ENCODE results near the gene LRFN5. TPM values are rescaled to one million over a fixed set of nuclear protein-coding genes. Genes with fewer than 3 reads are reported as not detected.
"Not testable (repeated sequence)": the region's sequence is repeated elsewhere in the genome, so short reads cannot be mapped to it uniquely, and the experiment has no call there.

LRFN5 gene
- total RNA-seq, 1 experiment from 2014 or later = not detected

- H3K9me3 ChIP-seq (ENCODE audit: control insufficient read depth in 1 of 2, insufficient read depth in 1 of 2, low read depth in 1 of 2, low read length in 2 of 2) = no peaks in the 10 kb centered on the region
- RAD21 ChIA-PET (ENCODE audit: low non-redundant PET in 1 of 2, low total read pairs in 2 of 2, uncharacterized antibody in 2 of 2, unreplicated experiment in 2 of 2) = no interaction called here
- H4K20me1 ChIP-seq (ENCODE audit: insufficient read depth) = no peaks in the 10 kb centered on the region
- ATAC-seq (no peak), DNase-seq (ENCODE audit: low read depth, low spot score) (no peak)
- H3K9me2 ChIP-seq (ENCODE audit: insufficient read depth) = no peaks in the 10 kb centered on the region
- CTCF ChIA-PET = no interaction called here
- H3K36me3 ChIP-seq (ENCODE audit: control insufficient read depth in 1 of 2, insufficient read depth in 2 of 2, low read length in 2 of 2) = no peaks in the 10 kb centered on the region
- TF ChIP-seq JUND (IDR thresholded peaks at IDR 0.05) = no peak
- TF ChIP-seq CBX3 (IDR thresholded peaks at IDR 0.05; ENCODE audit: low read depth) = no peak
- H3K9ac ChIP-seq (ENCODE audit: low read length) = no peak overlapping the region
- no peak overlapping the region for H3K27ac ChIP-seq (ENCODE audit: low read depth, low read length)
- no peaks in the 10 kb centered on the region for H3K27me3 ChIP-seq (ENCODE audit: insufficient read depth, low read length)
- BruUV-seq (replicated peaks) = no TSS peak
- intact Hi-C loops (cut with micrococcal nuclease) = no loop called here
- H2AFZ ChIP-seq (ENCODE audit: low read depth, low read length, poor library complexity, severe bottlenecking) = no peak overlapping the region
- no peak overlapping the region for H3K4me3 ChIP-seq (replicated peaks in 1 of 2; ENCODE audit: low read depth in 1 of 2, low read length in 2 of 2)
- POLR2A ChIA-PET = no interaction called here
- no peaks in the 10 kb centered on the region for H3K4me1 ChIP-seq (ENCODE audit: control insufficient read depth in 1 of 2, insufficient read depth in 2 of 2, low read length in 2 of 2)
- H3K4me2 ChIP-seq (ENCODE audit: low read length) = no peak overlapping the region
- no peaks in the 10 kb centered on the region for H3K79me2 ChIP-seq (ENCODE audit: insufficient read depth, low read length)
Measured at GRCh38 chr14:41666301-41666700, 59.6 kb downstream of the LRFN5 start.

- DNase-seq (ENCODE audit: low read depth, low spot score) (no peak), ATAC-seq (no peak)
- CTCF ChIA-PET = no interaction called here
Measured at GRCh38 chr14:41668356-41668755, 61.7 kb downstream of the LRFN5 start.

DNA sequence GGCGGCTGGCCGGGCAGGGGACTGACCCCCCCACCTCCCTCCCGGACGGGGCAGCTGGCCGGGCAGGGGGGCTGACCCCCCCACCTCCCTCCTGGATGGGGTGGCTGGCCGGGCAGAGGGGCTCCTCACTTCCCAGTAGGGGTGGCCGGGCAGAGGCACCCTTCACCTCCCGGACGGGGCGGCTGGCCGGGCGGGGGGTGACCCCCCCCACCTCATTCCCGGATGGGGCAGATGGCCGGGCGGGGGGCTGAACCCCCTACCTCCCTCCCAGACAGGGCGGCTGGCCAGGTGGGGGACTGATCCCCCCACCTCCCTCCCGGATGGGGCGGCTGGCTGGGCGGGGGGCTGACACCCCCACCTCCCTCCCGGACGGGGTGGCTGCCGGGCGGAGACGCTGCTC is 66.9 kb downstream of the LRFN5 start:
- CTCF ChIA-PET, ATAC-seq, POLR2A ChIA-PET: not testable (repeated sequence)

More at GRCh38 chr14:41668356-41668755, 61.7 kb downstream of the LRFN5 start:
- intact Hi-C loops (cut with micrococcal nuclease) = no loop called here
- no peaks in the 10 kb centered on the region for H3K4me1 ChIP-seq (ENCODE audit: control insufficient read depth in 1 of 2, insufficient read depth in 2 of 2, low read length in 2 of 2)
- no peak overlapping the region for H3K9ac ChIP-seq (ENCODE audit: low read length)
- no peaks in the 10 kb centered on the region for H3K27me3 ChIP-seq (ENCODE audit: insufficient read depth, low read length)
- no peak overlapping the region for H3K4me3 ChIP-seq (replicated peaks in 1 of 2; ENCODE audit: low read depth in 1 of 2, low read length in 2 of 2)
- H3K79me2 ChIP-seq (ENCODE audit: insufficient read depth, low read length) = no peaks in the 10 kb centered on the region
- no peaks in the 10 kb centered on the region for H4K20me1 ChIP-seq (ENCODE audit: insufficient read depth)
- POLR2A ChIA-PET = no interaction called here
- RAD21 ChIA-PET (ENCODE audit: low non-redundant PET in 1 of 2, low total read pairs in 2 of 2, uncharacterized antibody in 2 of 2, unreplicated experiment in 2 of 2) = no interaction called here
- no peak overlapping the region for H3K27ac ChIP-seq (ENCODE audit: low read depth, low read length)
- no peak for TF ChIP-seq SIN3A (IDR thresholded peaks at IDR 0.05; ENCODE audit: low read depth)
- no peak for TF ChIP-seq FOSL1 (IDR thresholded peaks at IDR 0.05; ENCODE audit: low read depth)
- no peak for TF ChIP-seq TCF7L2 (IDR thresholded peaks at IDR 0.05; ENCODE audit: borderline replicate concordance, extremely low read depth, insufficient read depth, insufficient read length)
- no peak for TF ChIP-seq SP1 (IDR thresholded peaks at IDR 0.05; ENCODE audit: low read depth)
- TF ChIP-seq ELF1 (IDR thresholded peaks at IDR 0.05; ENCODE audit: borderline replicate concordance, low read depth) = no peak
- TF ChIP-seq YY1 (IDR thresholded peaks at IDR 0.05; ENCODE audit: extremely low read depth, insufficient replicate concordance, low read depth, low read length) = no peak
- no peak overlapping the region for H3K4me2 ChIP-seq (ENCODE audit: low read length)
- H3K9me2 ChIP-seq (ENCODE audit: insufficient read depth) = no peaks in the 10 kb centered on the region
- no peaks in the 10 kb centered on the region for H3K9me3 ChIP-seq (ENCODE audit: control insufficient read depth in 1 of 2, insufficient read depth in 1 of 2, low read depth in 1 of 2, low read length in 2 of 2)
- no peak overlapping the region for H2AFZ ChIP-seq (ENCODE audit: low read depth, low read length, poor library complexity, severe bottlenecking)
- BruUV-seq (replicated peaks) = no TSS peak
- no peaks in the 10 kb centered on the region for H3K36me3 ChIP-seq (ENCODE audit: control insufficient read depth in 1 of 2, insufficient read depth in 2 of 2, low read length in 2 of 2)

GRCh38 chr14:41674511-41674971 is 67.9 kb downstream of the LRFN5 start:
- POLR2A ChIA-PET; BruUV-seq (replicated peaks); CTCF ChIA-PET: not testable (repeated sequence)

More for the DNA sequence above, 66.9 kb downstream of the LRFN5 start:
- H2AFZ ChIP-seq (ENCODE audit: low read depth, low read length, poor library complexity, severe bottlenecking); H3K4me1 ChIP-seq (ENCODE audit: control insufficient read depth in 1 of 2, insufficient read depth in 2 of 2, low read length in 2 of 2); H3K4me3 ChIP-seq (replicated peaks in 1 of 2; ENCODE audit: low read depth in 1 of 2, low read length in 2 of 2); H3K27me3 ChIP-seq (ENCODE audit: insufficient read depth, low read length); H4K20me1 ChIP-seq (ENCODE audit: insufficient read depth); intact Hi-C loops (cut with micrococcal nuclease); BruUV-seq (replicated peaks); H3K27ac ChIP-seq (ENCODE audit: low read depth, low read length); DNase-seq (ENCODE audit: low read depth, low spot score); RAD21 ChIA-PET (ENCODE audit: low non-redundant PET in 1 of 2, low total read pairs in 2 of 2, uncharacterized antibody in 2 of 2, unreplicated experiment in 2 of 2); H3K4me2 ChIP-seq (ENCODE audit: low read length); H3K9me2 ChIP-seq (ENCODE audit: insufficient read depth); H3K9me3 ChIP-seq (ENCODE audit: control insufficient read depth in 1 of 2, insufficient read depth in 1 of 2, low read depth in 1 of 2, low read length in 2 of 2); H3K79me2 ChIP-seq (ENCODE audit: insufficient read depth, low read length); H3K9ac ChIP-seq (ENCODE audit: low read length); H3K36me3 ChIP-seq (ENCODE audit: control insufficient read depth in 1 of 2, insufficient read depth in 2 of 2, low read length in 2 of 2): not testable (repeated sequence)

More at GRCh38 chr14:41674511-41674971, 67.9 kb downstream of the LRFN5 start:
- H3K4me2 ChIP-seq (ENCODE audit: low read length); H3K36me3 ChIP-seq (ENCODE audit: control insufficient read depth in 1 of 2, insufficient read depth in 2 of 2, low read length in 2 of 2); RAD21 ChIA-PET (ENCODE audit: low non-redundant PET in 1 of 2, low total read pairs in 2 of 2, uncharacterized antibody in 2 of 2, unreplicated experiment in 2 of 2); H3K9ac ChIP-seq (ENCODE audit: low read length); H3K79me2 ChIP-seq (ENCODE audit: insufficient read depth, low read length); H3K27me3 ChIP-seq (ENCODE audit: insufficient read depth, low read length); H3K9me2 ChIP-seq (ENCODE audit: insufficient read depth); H2AFZ ChIP-seq (ENCODE audit: low read depth, low read length, poor library complexity, severe bottlenecking); H4K20me1 ChIP-seq (ENCODE audit: insufficient read depth); H3K4me1 ChIP-seq (ENCODE audit: control insufficient read depth in 1 of 2, insufficient read depth in 2 of 2, low read length in 2 of 2); H3K27ac ChIP-seq (ENCODE audit: low read depth, low read length); H3K9me3 ChIP-seq (ENCODE audit: control insufficient read depth in 1 of 2, insufficient read depth in 1 of 2, low read depth in 1 of 2, low read length in 2 of 2); H3K4me3 ChIP-seq (replicated peaks in 1 of 2; ENCODE audit: low read depth in 1 of 2, low read length in 2 of 2); intact Hi-C loops (cut with micrococcal nuclease); ATAC-seq; DNase-seq (ENCODE audit: low read depth, low spot score): not testable (repeated sequence)

Measured in HCT116 (cell line).